Dermis blood vessel endothelial cell (primary cell): ENCODE measurements around the gene DISC1. TPM values are rescaled to one million over a fixed set of nuclear protein-coding genes. Genes with fewer than 3 reads are reported as not detected.
"Not testable (repeated sequence)": the region's sequence is repeated elsewhere in the genome, so short reads cannot be mapped to it uniquely, and the experiment has no call there.

Experiments
- DNase-seq: peaks from one replicate; pipeline ENCODE4 v3.0.0; 2010
- total RNA-seq: library from RNA; depleted of rRNA; stranded (reverse); fragments of >200 nt; gene quantifications from 2 replicates; pipeline ENCODE4 v1.2.3, GENCODE V29; 2014

The DISC1 gene
- total RNA-seq, 1 donor from 2014 or later: 19.9 TPM

DNA sequence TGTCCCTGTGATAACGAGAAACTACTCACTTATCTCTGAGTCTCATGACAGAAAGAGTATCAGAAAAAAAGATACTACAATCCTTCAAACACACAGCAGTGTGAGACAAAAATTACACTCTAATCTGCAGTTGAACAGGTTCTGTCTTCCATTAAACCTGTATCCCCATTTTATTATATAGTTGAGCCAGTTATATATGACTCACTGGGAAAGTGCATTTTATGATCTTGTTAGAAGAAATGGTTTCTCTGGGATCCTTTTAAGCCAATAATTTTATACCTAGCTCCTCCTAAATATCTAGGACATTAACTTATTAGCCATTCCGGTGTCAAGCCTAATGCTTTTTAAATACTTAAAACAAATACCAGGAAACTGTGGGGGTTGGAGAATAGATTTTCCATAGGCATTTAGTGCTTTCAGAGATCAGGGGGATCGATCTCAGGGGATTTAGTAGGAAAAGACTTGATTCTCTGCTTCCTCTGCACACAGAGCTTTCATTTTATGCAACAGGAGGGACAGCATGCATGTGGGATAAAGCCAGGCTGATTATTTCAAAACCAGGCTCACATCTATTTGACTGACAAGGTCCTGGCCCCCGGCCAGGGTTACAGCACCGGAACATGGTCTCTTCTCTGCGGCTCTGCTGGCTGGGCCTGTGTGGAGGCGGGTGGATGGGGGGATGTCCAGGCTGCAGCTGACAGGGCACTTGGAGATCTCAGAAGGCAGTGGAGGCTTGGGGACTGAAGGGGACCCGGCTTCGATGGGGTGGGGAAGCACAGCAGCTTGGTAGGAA, 310.6 kb downstream of the DISC1 start:
- DNase-seq: peak; percentile 49

DNA sequence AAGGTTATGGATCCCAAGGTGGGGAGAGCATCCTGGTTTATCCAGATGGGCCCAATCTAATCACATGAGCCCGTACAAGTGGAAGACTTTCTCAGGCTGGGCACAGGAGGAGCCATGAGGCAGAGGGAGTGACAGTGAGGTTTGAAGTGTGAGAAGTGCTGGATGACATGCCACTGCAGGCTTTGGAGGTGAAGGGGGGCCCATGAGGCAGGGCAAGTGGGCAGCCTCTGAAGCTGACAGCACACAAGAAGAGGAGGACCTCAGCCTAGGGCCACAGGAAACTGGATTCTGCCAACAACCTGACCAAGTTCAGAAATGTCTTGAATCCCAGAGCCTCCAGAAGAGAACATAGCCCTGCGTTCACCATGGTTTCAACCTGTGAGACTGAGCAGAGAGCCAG, 311.6 kb downstream of the DISC1 start:
- no peak for DNase-seq

DNA sequence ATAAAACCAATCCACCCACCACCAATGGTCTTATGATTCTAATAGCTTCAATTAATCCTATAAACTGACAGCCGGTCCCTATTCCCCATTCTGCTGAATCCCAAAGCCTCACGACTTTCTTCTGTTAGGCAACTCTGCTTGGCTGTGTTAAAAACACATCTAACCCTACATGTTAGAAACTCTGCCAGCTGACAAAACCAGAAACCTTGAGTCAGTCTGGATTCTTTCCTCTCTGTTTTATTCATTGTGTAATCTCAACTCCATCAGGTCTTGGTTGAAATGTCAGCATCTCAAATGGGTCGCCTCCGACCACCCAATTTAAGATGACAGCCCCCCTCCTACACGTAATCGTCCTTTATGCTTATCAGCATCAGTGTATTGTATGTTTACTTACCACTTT, 312.1 kb downstream of the DISC1 start:
- DNase-seq: no peak

DNA sequence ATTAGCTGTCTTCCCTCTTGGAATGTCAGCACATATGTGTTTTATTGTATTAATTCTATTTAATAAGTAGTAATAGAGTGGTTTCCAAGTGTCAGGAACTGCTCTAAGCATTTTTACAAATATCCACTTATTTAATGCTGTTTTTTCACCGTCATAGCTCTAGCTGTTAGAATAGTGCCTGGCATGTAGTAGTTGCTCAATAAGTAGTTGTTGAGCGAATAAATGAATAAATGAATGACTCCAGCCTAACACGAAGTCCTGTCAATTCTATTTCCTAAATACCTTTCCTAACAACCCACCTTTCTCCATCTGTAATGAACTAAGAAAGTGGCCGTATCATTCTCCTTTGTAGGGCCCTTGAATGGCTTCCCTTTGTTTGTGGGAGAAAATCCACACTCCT, 312.5 kb downstream of the DISC1 start:
- DNase-seq: no peak

DNA sequence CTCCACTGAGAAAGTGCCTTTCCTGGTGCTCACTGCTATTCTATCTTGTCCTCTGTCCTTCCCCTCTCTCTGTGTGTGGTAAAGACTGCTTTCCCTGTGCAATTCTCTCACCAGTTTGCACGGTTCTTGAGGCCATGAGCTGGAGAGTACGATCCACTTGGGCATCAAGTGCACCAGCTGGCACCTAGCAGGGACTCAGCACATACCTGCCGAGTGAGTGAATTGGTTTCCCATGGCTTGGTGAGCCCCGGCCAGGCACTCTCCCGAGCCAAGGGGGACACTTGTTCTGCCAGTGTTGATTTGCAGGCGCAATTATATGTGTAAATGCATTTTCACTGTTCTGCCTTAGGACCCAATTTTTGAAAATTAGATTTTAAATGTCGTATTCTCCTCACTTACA, 313.5 kb downstream of the DISC1 start:
- no peak for DNase-seq

DNA sequence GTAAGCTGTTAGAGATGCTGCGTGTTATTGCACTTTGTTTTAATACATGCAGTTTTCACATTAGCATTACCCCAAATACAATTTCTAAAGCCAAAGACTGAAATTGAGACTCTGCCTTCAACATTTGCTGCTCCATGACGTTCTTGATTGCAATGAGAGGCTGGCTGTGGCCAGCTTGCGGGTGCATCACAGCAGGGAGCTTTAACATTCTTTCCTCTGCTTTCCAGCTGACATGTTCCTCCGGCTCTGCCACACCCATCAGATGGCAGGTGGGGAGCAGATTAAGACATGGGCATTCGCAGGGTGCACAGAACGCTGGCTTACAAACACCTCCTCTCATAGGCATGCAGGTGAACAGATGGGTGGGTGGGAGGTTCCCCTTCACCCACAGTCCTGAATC, 314.1 kb downstream of the DISC1 start:
- no peak for DNase-seq

DNA sequence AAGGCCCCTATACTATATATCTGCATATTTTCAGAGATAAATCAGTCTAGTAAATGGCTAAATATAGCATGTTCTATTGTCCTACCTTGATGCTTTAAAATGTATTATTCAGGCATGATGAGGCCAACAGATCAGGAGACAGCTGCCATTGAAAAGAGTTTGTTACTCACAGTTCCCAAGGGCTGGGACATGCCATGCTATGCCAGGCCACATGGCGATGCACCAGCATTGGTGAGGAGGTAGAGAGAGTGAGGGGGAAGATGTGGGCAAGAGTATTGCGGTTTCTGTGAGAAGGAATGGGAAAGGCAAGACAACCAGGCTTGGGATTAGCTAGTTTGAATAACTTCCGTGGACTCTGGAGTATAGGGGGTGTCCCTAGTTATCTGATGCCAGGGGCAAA, 316.5 kb downstream of the DISC1 start:
- no peak for DNase-seq

DNA sequence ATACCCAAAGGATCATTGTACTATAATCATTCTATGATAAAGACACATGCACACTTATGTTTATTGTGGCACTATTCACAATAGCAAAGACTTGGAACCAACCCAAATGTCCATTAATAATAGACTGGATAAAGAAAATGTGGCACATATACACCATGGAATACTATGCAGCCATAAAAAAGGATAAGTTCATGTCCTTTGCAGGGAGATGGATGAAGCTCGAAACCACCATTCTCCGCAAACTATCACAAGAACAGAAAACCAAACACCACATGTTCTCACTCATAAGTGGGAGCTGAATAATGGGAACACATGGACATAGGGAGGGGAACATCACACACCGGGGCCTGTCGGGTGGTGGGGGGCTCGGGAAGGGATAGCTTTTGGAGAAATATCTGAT, 321.5 kb downstream of the DISC1 start:
- DNase-seq: not testable (repeated sequence)

DNA sequence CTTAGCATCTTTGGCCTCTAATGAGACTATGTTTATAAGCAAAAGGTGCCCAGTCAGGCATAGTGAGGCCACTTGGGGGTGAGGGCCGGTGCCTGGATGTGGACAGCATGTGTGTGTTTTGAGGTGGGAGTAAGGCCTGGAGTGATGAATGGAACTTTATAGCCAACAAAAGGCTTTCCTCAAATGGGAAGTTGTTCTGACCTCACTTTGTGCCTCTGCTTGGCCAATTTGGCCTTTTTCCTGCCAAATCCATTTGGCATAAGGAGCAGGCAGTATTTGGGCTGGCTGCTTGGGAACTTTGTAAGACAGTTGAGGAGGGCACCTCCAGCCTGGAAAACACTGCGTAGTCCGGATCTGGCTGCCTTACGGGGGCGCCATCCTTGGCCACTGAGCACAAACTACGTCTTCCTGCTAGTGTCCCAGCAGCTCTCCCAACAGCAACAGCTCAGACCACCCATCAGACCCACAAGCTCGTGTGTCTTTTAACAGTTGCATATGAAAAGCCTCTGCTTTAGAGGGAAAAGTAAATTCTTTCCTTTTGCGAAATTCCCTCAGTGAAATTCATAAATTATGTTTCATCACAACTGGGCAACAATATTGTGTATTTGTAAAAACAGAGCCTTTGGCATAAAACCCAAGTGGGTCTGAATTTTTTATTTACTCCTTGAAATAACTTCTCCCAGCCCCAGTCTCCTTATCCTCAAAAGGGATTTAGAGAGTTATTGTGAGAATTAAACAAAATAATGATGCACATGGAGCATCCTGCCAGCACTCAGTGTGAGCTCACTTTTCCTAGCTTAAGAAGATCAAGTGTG, 322.9 kb downstream of the DISC1 start:
- DNase-seq: no peak

DNA sequence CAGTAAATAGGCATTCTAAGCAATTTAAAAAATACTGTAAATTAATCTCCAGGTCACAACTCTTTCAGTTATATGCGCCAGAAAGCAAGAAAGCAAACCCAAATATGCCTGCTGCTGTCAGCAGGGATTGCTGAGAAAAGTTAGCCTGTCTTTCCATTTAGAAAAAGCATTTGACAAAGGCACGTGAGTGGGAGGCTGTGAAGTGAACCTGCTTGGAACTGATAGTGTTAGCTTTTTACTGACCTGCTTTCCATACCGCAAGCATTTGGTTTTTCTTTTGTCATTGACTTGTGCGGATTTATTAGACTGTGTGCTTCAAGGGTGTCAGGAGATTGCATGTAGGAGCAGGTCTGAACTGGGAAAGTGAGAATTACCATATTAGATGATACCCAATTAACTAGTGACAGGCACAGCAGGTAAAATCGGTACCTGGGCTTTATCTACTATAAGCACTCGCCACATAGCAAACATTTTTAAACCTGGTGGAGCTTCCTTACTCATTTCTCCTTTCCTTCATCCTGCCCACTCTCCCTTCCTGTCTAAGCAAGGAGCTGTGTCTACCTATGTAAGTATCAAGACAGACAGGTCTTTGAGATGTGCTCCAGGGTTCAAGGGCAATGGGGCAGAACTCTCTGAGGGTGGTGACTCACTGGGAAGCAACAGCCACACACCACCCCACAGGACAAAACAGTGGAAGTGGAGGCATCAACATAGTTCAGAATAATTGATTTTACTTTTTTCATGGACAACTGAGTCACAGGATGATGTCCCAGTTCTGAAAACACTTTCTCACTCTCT, 323.9 kb downstream of the DISC1 start:
- DNase-seq: no peak

DNA sequence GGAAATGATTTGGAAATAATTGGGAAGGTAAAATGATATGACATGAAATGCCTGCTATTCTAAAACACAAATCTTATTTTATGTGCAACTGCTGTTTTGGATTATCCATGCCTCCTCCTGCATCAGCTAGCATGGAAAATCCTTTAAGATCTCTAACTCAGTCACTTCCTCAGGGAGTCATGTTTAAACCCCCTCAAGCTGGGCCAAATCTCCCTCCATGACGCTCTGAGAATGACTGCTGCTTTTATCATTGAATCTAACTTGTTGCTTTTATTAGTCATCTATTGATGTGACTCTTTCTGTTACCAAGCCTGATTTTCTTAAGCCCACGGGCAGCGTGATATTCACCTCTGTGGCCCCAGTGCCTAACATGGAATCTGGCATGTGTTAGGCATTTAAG, 324.8 kb downstream of the DISC1 start:
- DNase-seq: peak; percentile 72

DNA sequence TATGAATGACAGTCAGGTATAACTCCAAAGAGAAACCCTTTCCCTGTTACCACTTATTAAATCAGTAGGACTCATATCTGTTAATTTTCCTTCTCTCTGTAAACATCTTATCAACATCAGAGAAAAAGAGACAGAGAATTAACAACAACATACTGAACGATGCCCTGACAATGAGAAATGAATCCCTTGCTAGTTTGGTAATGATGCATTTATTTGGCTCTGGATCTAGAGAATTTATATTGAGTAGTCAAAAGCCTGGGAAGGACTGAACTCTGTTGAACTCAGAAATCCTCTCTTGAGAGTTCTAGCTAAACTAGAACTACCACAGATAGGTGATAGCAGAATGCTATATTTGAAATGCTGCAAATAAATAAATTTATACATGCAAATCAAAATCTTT, 325.6 kb downstream of the DISC1 start:
- no peak for DNase-seq

DNA sequence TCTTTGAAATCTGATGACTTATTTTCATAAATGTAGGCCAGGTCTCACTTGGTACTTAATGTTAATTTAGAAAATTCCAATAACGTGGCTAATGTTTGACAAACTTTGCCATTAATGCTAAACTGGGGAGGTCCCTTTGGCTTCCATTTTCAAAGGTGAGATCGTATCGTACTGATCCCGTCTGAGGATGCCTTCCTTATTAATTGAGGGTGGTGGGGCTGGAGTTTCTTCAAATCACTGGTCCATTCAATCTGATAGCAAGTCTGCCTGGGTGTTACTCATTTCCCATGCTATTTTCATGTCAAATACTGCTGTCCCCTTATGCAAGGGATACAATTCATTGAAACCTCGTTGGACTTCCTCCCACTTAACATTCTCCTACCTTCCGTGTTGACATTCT, 327.1 kb downstream of the DISC1 start:
- peak; percentile 48 for DNase-seq

DNA sequence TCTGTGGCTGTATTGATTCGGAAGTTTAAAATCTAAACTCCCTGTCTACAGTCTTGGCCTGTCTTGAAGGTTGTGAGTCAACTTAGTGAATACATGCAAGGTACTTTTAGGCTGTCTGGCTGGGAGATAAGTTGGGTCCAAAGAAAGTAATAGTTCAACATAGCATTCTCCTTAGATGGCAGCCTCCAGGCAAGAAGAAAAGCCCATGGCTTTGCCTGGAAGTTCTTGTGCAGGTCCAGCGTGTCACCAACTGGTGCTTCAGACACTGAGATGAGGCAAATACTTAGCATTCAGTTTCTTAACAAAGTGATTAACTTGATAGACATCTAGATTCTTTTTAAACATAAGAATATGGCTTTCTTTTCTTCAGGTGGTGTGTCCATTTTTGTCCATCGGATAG, 328.2 kb downstream of the DISC1 start:
- no peak for DNase-seq

DNA sequence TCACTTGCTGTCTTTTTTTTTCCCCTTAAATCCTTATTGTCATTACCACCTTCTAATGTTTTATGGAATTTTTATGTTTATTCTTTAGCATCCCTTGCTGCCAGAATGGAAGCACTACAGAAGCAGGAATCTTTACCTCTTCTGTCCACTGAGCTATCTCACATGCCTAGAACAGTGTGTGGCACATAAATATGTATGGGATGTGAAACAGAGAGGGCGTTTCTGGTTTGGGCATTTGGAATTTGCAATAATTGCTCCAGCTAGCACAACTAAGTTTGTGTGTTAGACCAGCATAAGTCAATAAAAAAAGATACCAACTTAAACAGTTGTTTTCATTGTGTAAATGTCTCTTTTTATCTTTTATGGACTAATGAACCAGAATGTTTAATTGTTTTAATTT, 330.8 kb downstream of the DISC1 start:
- DNase-seq: no peak

DNA sequence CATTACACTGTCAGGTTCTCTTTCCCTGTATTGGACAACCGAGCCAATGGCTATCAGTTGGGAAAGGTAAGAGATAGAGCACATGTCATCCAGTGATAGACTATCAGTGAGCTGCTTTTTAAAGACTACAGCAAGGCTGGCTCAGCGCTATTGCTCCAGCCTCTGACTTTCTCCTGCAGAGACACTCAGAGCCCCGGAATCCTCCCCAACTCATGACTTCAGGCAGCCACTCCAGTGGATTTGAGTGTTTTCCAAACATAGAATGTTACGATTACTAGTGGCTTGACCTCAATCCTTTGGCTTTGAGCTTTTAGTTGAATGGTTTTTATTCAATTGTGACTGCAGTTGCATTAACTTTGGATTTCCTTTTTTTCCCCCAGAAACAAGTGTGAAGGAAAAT, 331.9 kb downstream of the DISC1 start:
- no peak for DNase-seq

DNA sequence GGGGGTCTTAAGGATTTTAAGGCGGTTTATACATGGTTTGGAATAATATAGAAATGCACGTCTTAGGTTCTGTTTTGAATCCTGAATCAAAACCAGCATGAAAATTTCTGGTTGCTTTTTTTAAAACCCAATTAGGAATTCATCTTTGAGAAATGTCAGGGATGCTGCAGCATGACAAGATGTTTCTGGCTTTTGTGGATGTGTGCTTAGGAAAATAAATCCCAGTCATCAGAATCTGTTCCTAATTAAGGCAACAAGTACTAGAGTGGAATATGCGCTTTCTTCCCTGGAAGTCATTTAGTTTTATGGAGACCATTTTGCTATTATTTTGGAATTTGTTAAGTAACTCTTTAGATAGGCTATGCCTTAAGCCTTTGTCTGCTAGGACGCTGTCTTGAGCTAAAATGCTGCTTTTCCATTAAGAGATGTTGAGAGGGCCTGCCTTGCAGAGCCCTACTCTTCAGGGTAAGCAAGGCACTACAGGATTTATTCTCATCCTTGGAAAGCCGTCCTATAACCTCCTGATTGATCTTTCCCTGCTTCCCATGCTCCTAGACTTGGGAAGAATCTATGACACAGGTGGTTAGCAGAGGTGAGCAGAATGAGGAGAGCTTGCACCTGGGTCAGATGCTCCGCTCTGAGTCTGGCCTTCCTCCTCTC, 332.8 kb downstream of the DISC1 start:
- DNase-seq: no peak

DNA sequence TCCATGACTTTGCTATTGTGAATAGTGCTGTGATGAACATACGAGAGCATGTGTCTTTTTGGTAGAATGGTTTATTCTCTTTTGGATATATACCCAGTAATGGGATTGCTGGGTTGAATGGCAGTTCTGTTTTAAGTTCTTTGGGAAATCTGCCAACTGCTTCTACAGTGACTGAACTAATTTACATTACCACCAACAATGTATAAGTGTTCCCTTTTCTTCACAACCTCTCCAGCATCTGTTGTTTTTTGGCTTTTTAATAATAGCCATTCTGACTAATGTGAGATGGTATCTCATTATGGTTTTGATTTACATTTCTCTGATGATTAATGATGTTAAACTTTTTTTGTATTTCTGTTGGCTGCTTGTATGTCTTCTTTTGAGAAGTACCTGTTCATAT, 335.2 kb downstream of the DISC1 start:
- not testable (repeated sequence) for DNase-seq

DNA sequence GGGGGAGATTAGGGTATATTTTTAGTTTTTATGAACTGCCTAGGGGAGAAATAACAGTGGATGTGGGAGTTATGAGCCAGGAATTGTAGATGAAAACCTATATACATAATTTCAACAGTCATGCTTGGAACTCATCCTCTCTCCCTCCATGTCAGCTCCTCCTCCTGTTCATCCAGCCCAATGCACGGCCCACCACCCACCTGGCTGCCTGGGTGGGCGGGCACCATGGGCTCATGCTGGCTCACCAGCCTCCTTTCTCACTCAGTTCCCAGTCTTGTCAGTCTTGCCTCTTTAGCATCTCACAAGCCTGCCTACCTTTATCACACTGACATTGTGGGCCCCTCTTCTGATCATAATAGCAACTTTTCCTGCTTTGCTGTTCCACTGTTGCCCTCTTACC, 336.0 kb downstream of the DISC1 start:
- DNase-seq: no peak

DNA sequence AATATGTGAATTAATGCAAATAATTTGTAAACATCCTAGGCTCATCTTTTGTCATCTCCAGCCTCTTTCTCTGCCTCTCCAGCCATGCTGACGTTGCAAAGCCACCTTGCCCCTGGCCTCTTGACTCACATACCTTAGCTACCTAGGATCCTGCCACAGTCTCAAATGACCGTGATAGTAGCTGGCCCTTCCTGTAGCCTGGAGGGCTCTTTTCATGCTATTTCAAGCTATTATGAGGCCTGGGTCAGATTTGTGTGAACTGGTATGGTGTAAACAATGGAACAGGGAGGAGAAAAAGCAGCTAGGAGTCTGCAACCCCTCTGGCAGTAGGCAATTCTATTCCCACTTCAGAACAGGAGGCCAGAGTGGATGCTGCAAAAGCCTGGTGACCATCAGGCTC, 337.7 kb downstream of the DISC1 start:
- no peak for DNase-seq

DNA sequence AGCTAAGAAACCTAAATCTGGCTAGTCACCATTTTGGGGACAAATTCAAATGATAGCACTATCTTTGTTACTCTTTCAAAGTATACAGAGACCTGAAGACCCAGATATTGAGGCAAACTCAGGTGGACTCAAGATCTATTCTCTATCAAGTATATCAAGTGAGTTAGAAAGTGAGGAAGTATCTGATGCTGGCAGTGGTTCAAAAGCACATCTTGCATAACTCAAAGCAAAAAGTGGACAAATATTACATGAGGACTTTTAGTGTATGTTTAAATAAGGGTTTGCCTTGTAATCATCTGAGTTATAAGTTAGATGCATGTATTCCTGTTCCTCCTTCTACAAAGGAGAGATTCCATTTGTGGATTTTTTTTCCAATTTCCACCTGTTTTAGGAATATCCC, 338.4 kb downstream of the DISC1 start:
- DNase-seq: no peak

DNA sequence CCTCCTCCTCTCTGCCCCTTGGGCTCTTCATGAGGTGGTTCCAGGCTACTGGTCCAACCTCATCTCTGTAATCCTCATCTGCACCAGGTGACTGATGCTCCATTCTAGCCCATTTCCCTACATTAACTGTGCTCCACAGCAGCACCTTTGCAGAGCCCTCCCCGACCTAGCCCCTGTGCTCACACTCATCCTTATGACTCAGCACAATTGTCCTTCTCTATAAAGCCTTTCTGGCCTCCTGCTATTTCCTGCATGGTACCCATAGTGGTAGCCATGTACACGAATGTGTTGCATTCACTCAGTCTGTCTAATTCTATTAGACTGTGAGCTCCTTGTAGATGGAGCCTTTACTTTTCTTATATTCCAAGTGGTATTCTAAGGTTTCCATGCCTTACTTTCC, 339.0 kb downstream of the DISC1 start:
- no peak for DNase-seq

DNA sequence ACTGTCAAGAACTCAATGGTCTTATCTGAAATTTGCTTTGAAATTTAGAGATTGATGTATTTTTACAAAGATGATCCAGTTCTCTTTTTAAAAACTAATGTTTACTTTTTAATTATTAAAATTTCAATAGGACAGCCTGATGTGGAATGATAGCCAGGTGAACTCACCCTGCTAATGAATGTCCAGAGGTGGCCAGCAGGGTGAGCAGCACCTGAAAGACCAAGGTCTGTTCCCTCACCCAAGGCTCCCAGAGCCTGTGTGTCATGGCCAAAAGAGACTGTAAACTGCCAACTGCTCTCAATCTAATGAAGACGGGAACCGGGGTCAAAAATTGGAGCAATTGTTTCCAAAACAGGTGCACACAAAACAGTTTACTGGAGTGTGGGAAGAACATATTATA, 340.4 kb downstream of the DISC1 start:
- no peak for DNase-seq
